ENCODE measurements around the gene TDO2. TPM values are rescaled to one million over a fixed set of nuclear protein-coding genes. Genes with fewer than 3 reads are reported as not detected.

TDO2 gene
- total RNA-seq, 6 experiments from 2014 or later: 158 to 634 (median 569) TPM

DNA sequence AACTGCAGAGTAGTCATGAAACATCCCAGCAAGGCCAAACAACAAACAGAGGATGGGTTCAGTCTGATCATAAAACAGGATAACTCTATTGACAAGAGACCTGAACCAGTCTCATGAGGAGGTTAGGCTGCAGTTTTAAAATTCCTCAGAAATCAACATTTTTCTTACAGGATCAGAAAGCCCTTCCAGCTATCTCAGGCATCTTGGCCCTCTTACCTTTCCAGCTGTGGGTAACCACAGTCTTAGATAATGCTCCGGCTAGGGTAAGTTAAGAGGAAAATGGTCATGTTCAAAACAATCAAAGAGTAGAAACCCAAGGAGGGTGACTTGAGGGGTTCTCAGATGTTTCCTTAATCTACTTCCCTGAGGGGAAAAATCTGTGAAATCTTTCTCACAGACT lies 45.0 kb downstream of the TDO2 start:
- TF ChIP-seq, protein P1, sequence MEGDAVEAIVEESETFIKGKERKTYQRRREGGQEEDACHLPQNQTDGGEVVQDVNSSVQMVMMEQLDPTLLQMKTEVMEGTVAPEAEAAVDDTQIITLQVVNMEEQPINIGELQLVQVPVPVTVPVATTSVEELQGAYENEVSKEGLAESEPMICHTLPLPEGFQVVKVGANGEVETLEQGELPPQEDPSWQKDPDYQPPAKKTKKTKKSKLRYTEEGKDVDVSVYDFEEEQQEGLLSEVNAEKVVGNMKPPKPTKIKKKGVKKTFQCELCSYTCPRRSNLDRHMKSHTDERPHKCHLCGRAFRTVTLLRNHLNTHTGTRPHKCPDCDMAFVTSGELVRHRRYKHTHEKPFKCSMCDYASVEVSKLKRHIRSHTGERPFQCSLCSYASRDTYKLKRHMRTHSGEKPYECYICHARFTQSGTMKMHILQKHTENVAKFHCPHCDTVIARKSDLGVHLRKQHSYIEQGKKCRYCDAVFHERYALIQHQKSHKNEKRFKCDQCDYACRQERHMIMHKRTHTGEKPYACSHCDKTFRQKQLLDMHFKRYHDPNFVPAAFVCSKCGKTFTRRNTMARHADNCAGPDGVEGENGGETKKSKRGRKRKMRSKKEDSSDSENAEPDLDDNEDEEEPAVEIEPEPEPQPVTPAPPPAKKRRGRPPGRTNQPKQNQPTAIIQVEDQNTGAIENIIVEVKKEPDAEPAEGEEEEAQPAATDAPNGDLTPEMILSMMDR (IDR thresholded peaks at IDR 0.05): no peak
- no peak for TF ChIP-seq POLR2A (IDR thresholded peaks at IDR 0.05)
- H3K27me3 ChIP-seq: no peaks in the 10 kb centered on the region
- H3K9me3 ChIP-seq: no peaks in the 10 kb centered on the region
- H3K36me3 ChIP-seq: no peaks in the 10 kb centered on the region
- no peak for DNase-seq
- peaks cover 0 to 24% (median 5%) of the 10 kb centered on the region in 4 donors for H3K4me1 ChIP-seq
- no peak overlapping the region for H3K27ac ChIP-seq
- H3K4me3 ChIP-seq: no peak overlapping the region
- intact Hi-C loops (cut with DNase I): no loop called here
- WGBS (ENCODE audit: insufficient coverage, low coverage, low lambda C conversion rate, missing lambda C conversion rate): 89% methylated on average over 1 of the region's 1 CpG
- ATAC-seq: no peak

DNA sequence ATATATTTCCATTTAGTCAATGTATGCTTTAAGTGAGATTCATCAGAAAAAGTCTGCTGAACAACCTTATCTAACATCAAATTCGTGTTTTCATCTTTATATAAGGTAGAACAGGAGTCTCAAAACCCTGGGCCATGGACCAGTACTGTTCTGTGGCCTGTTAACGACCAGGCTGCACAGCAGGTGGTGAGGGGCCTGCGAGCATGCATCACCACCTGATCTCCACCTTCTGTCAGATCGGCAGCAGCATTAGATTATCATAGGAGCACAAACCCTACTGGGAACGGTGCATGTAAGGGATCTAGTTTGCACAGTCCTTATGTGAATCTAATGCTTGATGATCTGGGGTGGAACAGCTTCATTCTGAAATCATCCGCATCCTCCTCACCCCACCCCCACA lies 47.0 kb downstream of the TDO2 start:
- Histone ChIP-seq H3K27me3 (no peaks in the 10 kb centered on the region), H3K9me3 (no peaks in the 10 kb centered on the region), H3K36me3 (no peaks in the 10 kb centered on the region), H3K27ac (no peak overlapping the region), H3K4me1 (peaks cover 0 to 29% (median 2%) of the 10 kb centered on the region in 4 donors), H3K4me3 (no peak overlapping the region)
- 100% methylated on average over 4 of the region's 6 CpGs for WGBS (ENCODE audit: insufficient coverage, low coverage, low lambda C conversion rate, missing lambda C conversion rate)
- ATAC-seq: no peak
- intact Hi-C loops (cut with DNase I): loop anchor here in 1 of 2 donors (10.0 kb wide), 1 partner anchor 146 kb away; no protein-coding TSS in a partner anchor
- TF ChIP-seq POLR2A (IDR thresholded peaks at IDR 0.05): no peak
- TF ChIP-seq, protein P1 (IDR thresholded peaks at IDR 0.05): no peak
- no peak for DNase-seq

DNA sequence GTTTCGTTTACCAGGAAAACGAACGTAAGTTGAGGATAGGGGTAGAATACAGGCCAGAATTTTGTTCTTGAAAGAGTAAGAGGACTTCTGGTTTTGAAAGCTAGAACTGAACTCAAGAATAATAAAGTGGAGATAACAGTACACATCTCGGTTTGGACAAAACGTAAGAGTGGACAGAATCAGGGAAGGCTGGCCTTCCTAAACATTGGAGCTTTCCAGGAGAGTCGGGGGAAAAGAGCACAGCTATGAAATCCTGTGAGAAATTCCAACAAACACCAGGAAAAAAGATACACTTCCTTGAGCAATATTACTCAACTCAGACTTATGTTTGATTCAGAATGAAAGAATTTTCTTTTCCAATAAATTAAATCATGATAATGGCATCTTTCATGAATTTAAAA lies 49.0 kb downstream of the TDO2 start:
- no peaks in the 10 kb centered on the region for H3K36me3 ChIP-seq
- H3K9me3 ChIP-seq: no peaks in the 10 kb centered on the region
- peak overlapping the region; percentile 64 to 77 (median 76) for H3K4me3 ChIP-seq
- DNase-seq: no peak
- TF ChIP-seq POLR2A (IDR thresholded peaks at IDR 0.05): no peak
- TF ChIP-seq, protein P1 (IDR thresholded peaks at IDR 0.05): no peak
- H3K4me1 ChIP-seq: peaks cover 0 to 20% (median 2%) of the 10 kb centered on the region in 4 donors
- ATAC-seq: peak in 1 of 4 donors; percentile 24
- H3K27me3 ChIP-seq: no peaks in the 10 kb centered on the region
- 4% methylated on average over 6 of the region's 6 CpGs for WGBS (ENCODE audit: insufficient coverage, low coverage, low lambda C conversion rate, missing lambda C conversion rate)
- H3K27ac ChIP-seq: peak overlapping the region; percentile 99 to 100 (median 99)
- intact Hi-C loops (cut with DNase I): loop anchor here in 1 of 2 donors (10.0 kb wide), 1 partner anchor 148 kb away; no protein-coding TSS in a partner anchor

DNA sequence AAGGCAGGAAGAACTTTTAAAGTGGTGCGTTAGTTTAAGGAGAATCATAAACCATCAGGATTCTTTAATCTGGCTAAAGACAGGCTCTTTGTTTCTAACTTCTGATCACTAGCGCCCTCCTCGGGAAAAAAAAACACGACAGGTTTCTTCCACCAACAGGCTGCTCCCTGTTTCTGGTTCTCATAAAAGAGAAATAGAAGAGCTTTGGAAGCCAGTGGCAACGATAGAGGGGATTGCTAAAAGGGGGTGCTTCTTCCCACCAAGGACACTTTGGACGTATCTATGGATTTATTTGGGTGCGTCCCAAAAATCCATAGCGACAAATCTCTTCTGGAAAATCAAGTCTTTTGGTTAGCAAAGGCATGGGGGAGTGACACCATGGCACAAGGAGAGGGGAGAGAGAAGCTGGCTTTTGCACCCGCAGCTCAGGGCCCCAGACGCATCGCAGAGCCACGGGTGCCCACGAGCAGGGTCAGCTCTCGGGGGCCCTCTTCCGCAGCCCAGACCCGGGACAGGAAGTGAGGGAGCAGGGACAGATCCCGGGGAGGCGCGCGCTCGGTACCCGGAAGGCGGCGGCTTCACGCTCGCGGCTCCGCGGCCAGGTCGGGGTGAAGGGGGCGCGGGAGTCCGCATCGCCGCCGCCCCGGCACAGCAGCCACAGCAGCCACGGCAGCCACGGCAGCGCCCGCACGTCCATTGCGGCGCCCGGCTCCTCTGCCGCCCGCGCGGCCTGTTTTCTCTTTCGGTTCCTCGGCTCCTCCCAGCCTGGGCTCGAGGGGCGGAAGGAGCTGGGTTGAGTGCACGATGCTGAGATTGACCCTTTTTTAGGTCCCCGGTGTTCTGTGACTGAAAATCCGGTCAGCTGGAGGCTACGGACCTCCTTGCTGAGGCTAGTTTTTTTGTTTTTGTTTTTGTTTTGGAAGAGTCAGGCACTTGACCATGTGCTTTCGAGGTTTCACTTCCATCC lies 49.9 kb downstream of the TDO2 start, which contains the start of gene CTSO:
Gene CTSO, minus strand, starts transcription at position 716 of the 967 bp plus-strand sequence. Its CDS starts 19 bp downstream, at position 697.
- 0% methylated on average over 21 of the region's 58 CpGs for WGBS (ENCODE audit: insufficient coverage, low coverage, low lambda C conversion rate, missing lambda C conversion rate)
- peak within 1 kb of the TSS; percentile 99 to 100 (median 99) for H3K27ac ChIP-seq
- DNase-seq (peak; percentile 73 to 80 (median 80)), ATAC-seq (peak; percentile 79 to 87 (median 85))
- H3K27me3 ChIP-seq: no peaks in the 10 kb centered on the region
- TF ChIP-seq, protein P1 (IDR thresholded peaks at IDR 0.05): peak; percentile 48 to 60 (median 58)
- peak; percentile 87 for TF ChIP-seq POLR2A (IDR thresholded peaks at IDR 0.05)
- intact Hi-C loops (cut with DNase I): loop anchor here in 1 of 2 donors (10.0 kb wide), 1 partner anchor 149 kb away; no protein-coding TSS in a partner anchor
- peaks cover 0 to 20% (median 2%) of the 10 kb centered on the region in 4 donors for H3K4me1 ChIP-seq
- H3K9me3 ChIP-seq: no peaks in the 10 kb centered on the region
- peak within 1 kb of the TSS; percentile 64 to 77 (median 76) for H3K4me3 ChIP-seq
- no peaks in the 10 kb centered on the region for H3K36me3 ChIP-seq

Measured in right lobe of liver (tissue), 6 donors.